ENCODE measurements around the gene FFAR4. TPM values are rescaled to one million over a fixed set of nuclear protein-coding genes. Genes with fewer than 3 reads are reported as not detected.

The FFAR4 gene
- total and polyA plus RNA-seq, 2 donors (not counting 1 experiment from before 2014, with no cell fraction given): not detected

GRCh38 chr10:93599778-93600177 is 33.3 kb downstream of the FFAR4 start:
- Histone ChIP-seq H3K27ac (ENCODE audit: insufficient read depth, low read length) (no peak overlapping the region), H4K20me1 (ENCODE audit: control insufficient read depth, extremely low read depth, insufficient read depth, low read length) (no peaks in the 10 kb centered on the region), H3K79me2 (ENCODE audit: control insufficient read depth, insufficient read depth, low read length) (no peaks in the 10 kb centered on the region), H3K4me2 (ENCODE audit: extremely low read depth, insufficient read depth, low read length) (no peak overlapping the region), H3K4me1 (ENCODE audit: control insufficient read depth, extremely low read depth, insufficient read depth, low read length) (no peaks in the 10 kb centered on the region), H3K4me3 (replicated peaks in 1 of 4; ENCODE audit: control extremely low read depth in 1 of 4, insufficient read depth in 1 of 4, low read depth in 3 of 4, low read length in 4 of 4) (no peak overlapping the region), H3K36me3 (ENCODE audit: control insufficient read depth, insufficient read depth, low read length) (no peaks in the 10 kb centered on the region), H2AFZ (ENCODE audit: low read length) (no peak overlapping the region), H3K9ac (ENCODE audit: insufficient read depth, low read length) (no peak overlapping the region), H3K27me3 (ENCODE audit: control insufficient read depth, insufficient read depth, low read length) (peaks cover 32% of the 10 kb centered on the region), H3K9me3 (ENCODE audit: control insufficient read depth, insufficient read depth, low read depth, low read length) (no peaks in the 10 kb centered on the region)
- DNase-seq (ENCODE audit: low read depth in 2 of 2): no peak
- TF ChIP-seq EZH2 (IDR thresholded peaks at IDR 0.05; ENCODE audit: low read length, missing control alignments) (no peak), CTCF (conservative IDR thresholded peaks at IDR 0.05 in 1 of 2, IDR thresholded peaks at IDR 0.05 in 1 of 2; ENCODE audit: low read depth in 1 of 2, low read length in 2 of 2) (no peak)

- H3K4me3 ChIP-seq (replicated peaks in 1 of 4; ENCODE audit: control extremely low read depth in 1 of 4, insufficient read depth in 1 of 4, low read depth in 3 of 4, low read length in 4 of 4): no peak overlapping the region
- no peak overlapping the region for H3K9ac ChIP-seq (ENCODE audit: insufficient read depth, low read length)
- H3K79me2 ChIP-seq (ENCODE audit: control insufficient read depth, insufficient read depth, low read length): no peaks in the 10 kb centered on the region
- H3K36me3 ChIP-seq (ENCODE audit: control insufficient read depth, insufficient read depth, low read length): no peaks in the 10 kb centered on the region
- H3K9me3 ChIP-seq (ENCODE audit: control insufficient read depth, insufficient read depth, low read depth, low read length): no peaks in the 10 kb centered on the region
- no peak overlapping the region for H3K4me2 ChIP-seq (ENCODE audit: extremely low read depth, insufficient read depth, low read length)
- no peaks in the 10 kb centered on the region for H3K4me1 ChIP-seq (ENCODE audit: control insufficient read depth, extremely low read depth, insufficient read depth, low read length)
- H3K27me3 ChIP-seq (ENCODE audit: control insufficient read depth, insufficient read depth, low read length): peaks cover 32% of the 10 kb centered on the region
- no peak for TF ChIP-seq EZH2 (IDR thresholded peaks at IDR 0.05; ENCODE audit: low read length, missing control alignments)
- no peak for TF ChIP-seq CTCF (conservative IDR thresholded peaks at IDR 0.05 in 1 of 2, IDR thresholded peaks at IDR 0.05 in 1 of 2; ENCODE audit: low read depth in 1 of 2, low read length in 2 of 2)
- H3K27ac ChIP-seq (ENCODE audit: insufficient read depth, low read length): no peak overlapping the region
- no peak overlapping the region for H2AFZ ChIP-seq (ENCODE audit: low read length)
- DNase-seq (ENCODE audit: low read depth in 2 of 2): peak; percentile 33 to 64
- no peaks in the 10 kb centered on the region for H4K20me1 ChIP-seq (ENCODE audit: control insufficient read depth, extremely low read depth, insufficient read depth, low read length)
Measured at GRCh38 chr10:93600446-93601145, 34.1 kb downstream of the FFAR4 start.

- no peaks in the 10 kb centered on the region for H3K9me3 ChIP-seq (ENCODE audit: control insufficient read depth, insufficient read depth, low read depth, low read length)
- H3K27ac ChIP-seq (ENCODE audit: insufficient read depth, low read length): no peak within 1 kb of the TSS
- H3K4me2 ChIP-seq (ENCODE audit: extremely low read depth, insufficient read depth, low read length): no peak within 1 kb of the TSS
- H3K4me1 ChIP-seq (ENCODE audit: control insufficient read depth, extremely low read depth, insufficient read depth, low read length): no peaks in the 10 kb centered on the region
- H3K9ac ChIP-seq (ENCODE audit: insufficient read depth, low read length): no peak within 1 kb of the TSS
- no peaks in the 10 kb centered on the region for H4K20me1 ChIP-seq (ENCODE audit: control insufficient read depth, extremely low read depth, insufficient read depth, low read length)
- peaks cover 32% of the 10 kb centered on the region for H3K27me3 ChIP-seq (ENCODE audit: control insufficient read depth, insufficient read depth, low read length)
- TF ChIP-seq EZH2 (IDR thresholded peaks at IDR 0.05; ENCODE audit: low read length, missing control alignments): peak; percentile 27
- no peak for TF ChIP-seq CTCF (conservative IDR thresholded peaks at IDR 0.05 in 1 of 2, IDR thresholded peaks at IDR 0.05 in 1 of 2; ENCODE audit: low read depth in 1 of 2, low read length in 2 of 2)
- H2AFZ ChIP-seq (ENCODE audit: low read length): no peak within 1 kb of the TSS
- peak within 1 kb of the TSS in 1 of 4 experiments; percentile 16 for H3K4me3 ChIP-seq (replicated peaks in 1 of 4; ENCODE audit: control extremely low read depth in 1 of 4, insufficient read depth in 1 of 4, low read depth in 3 of 4, low read length in 4 of 4)
- no peaks in the 10 kb centered on the region for H3K79me2 ChIP-seq (ENCODE audit: control insufficient read depth, insufficient read depth, low read length)
- DNase-seq (ENCODE audit: low read depth in 2 of 2): peak in 1 of 2 donors; percentile 13
- no peaks in the 10 kb centered on the region for H3K36me3 ChIP-seq (ENCODE audit: control insufficient read depth, insufficient read depth, low read length)
Measured at GRCh38 chr10:93601146-93601773, 34.8 kb downstream of the FFAR4 start, which contains the start of gene RBP4. TSS of gene RBP4 (minus strand) at chr10:93601235. CDS start at chr10:93601028, 207 bp downstream.

Data from fibroblast of lung (primary cell).